NCI-H2029 (cell line): ENCODE results near the gene MMP15.
"Not testable (repeated sequence)": the region's sequence is repeated elsewhere in the genome, so short reads cannot be mapped to it uniquely, and the experiment has no call there.

Source experiments
- DNase-seq: peaks from one replicate; lab custom pipeline; 2025; lab: John Stamatoyannopoulos, UW

Gene MMP15

DNA sequence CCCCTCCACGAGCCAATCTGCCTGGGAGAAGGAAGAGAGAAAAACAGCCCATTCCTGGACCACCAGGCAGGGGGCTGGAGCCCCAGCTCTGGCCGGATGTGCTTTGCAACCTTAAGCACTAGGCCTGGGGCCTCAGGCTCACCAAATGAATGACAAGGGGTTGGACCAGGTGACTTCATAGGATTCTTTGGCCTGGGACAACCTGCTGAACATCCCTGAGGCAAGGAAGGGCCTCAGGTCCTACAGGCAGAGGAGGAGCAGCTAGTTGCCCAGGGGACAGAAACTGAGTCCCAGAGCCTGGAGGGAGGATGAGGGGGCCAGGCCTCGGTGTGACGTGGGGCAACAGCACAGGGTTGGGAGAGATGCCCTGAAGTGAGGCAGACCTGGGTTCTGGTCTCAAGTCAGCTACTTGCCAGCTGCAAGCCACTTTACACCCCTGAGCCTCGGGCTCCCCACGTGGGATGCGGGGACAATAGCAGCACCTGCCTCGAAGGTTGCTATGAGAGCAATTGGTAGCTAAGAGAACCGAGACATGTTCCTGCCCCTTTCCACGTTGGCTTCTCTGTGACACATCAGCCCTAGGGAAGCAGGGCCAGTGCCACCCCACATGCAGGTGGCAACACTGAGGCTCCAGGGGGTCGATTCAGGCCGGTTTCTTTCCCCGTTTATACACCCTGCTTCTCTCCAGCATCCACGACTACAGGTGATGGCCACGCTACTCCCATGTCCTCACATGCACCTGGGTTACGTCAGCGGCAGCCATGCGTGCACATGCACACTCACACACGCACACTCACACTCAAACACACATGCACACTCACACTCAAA, 61.0 kb downstream of the MMP15 start:
- no peak for DNase-seq

DNA sequence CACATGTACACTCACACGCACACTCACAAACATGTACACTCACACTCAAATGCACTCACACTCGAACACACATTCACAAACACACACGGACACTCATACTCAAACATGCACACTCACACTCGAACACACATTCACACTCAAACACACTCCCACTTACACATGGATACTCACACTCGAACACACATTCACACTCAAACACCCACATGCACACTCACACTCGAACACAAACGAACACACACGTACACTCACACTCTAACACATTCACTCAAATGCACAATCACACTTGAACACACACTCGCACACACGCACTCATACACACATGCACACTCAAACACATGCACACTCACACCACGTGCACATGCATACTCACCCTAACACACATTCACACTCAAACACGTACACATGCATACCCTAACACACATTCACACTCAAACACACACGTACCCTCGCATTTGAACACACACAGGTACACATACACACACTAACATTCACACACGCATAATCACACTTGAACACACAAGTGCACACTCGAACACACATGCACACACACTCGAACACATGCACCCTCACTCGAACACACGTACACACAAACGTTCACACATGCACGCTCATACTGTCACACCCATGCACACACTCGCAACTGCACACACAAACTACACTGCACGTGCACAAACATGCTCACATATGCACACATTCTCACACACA, 61.8 kb downstream of the MMP15 start:
- no peak for DNase-seq

DNA sequence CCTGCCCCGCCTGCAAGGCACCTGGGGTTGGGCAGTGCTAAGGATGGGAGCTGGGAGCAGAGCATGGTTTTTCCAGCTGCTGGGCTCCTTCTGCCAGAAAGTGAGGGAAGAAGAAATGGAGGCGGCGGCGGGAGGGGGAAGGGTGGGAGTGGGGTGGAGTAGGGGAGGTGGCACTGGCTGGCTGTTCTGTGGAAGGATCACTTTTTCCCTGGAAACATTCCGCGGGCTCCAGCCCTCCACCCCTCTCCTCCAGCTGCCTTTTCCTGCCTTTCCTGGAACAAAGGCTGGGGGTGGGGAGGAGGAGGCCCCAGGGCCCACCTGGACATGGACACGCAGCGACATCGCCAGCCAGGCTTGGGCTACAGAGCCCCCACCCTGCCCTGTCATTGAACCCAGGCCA, 62.5 kb downstream of the MMP15 start:
- no peak for DNase-seq

DNA sequence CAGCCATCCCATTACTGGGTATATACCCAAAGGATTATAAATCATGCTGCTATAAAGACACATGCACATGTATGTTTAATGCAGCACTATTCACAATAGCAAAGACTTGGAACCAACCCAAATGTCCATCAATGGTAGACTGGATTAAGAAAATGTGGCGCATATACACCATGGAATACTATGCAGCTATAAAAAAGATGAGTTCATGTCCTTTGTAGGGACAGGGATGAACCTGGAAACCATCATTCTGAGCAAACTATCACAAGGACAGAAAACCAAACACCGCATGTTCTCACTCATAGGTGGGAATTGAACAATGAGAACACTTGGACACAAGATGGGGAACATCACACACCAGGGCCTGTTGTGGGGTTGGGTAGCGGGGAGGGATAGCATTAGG, 64.8 kb downstream of the MMP15 start:
- not testable (repeated sequence) for DNase-seq

DNA sequence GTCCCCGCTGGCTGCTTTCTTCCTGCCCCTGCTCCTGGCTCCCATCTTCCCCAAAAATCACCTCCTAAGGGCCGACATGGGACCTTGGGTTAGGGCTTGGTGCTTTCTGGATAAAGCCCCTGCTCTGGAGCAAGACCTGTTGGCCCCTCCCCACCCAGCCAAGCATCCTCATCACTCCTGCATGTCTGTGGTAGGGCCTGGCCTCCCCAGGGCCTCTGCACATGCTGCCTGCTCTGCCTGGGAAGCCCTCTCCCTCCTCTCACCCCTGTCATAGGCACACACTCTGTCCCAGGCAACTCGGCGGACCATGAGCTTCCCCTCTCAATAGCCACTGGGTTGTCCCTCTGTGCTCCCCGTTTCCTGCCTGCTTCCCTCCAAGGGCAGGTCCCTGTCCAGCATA, 68.5 kb downstream of the MMP15 start:
- no peak for DNase-seq

DNA sequence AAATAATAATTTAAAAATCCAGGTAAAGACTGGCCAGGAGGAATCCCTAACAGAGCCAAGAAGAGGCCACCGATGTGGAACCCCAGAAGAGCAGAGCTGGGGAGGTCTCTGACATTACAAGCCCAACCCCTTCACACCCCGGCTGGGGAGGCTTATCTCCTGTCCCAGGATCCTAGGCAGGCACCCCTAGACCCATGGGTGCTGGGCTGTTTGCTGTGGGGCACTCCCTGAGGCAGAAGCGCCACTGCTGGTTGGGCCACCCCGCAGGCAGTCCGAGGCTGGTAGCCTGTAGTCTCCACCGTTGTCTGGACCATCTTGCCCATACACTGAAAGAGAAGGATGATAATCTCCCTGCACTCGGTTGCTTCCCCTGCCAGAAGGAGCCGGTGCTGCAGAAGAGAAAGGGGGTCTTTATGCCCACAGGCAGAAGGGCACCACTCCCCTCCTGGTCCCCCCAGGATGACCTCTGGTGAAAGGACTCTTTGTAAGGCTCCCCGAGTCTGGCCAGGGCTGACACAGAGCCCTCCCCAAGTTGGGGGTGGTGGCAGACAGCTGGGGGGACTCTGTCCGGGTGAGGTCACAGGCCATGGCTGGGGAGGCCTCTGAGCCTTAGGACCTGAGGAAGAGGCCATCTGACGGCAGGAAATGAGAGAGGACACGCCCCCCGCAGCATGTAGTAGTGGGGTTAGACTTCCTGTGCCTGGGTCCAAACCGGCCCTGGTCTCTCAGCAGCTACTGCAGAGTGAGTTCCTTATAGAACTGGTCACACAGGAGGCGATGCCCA, 69.4 kb downstream of the MMP15 start:
- DNase-seq = no peak

DNA sequence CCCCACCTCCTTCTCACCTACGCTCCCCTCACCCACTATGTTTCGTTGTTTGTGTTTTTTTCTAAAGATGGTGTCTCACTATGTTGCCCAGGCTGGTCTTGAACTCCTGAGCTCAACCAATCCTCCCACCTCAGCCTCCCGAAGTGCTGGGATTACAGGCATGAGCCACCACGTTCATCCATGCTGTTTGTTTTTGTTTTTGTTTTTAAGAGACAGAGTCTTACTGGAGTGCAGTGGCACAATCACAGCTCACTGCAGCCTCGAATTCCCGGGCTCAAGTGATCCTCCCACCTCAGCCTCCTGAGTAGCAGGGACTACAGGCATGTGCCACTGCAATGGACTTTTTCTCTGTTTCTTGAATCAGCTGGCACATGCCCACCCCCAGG, 70.0 kb downstream of the MMP15 start:
- DNase-seq = not testable (repeated sequence)

DNA sequence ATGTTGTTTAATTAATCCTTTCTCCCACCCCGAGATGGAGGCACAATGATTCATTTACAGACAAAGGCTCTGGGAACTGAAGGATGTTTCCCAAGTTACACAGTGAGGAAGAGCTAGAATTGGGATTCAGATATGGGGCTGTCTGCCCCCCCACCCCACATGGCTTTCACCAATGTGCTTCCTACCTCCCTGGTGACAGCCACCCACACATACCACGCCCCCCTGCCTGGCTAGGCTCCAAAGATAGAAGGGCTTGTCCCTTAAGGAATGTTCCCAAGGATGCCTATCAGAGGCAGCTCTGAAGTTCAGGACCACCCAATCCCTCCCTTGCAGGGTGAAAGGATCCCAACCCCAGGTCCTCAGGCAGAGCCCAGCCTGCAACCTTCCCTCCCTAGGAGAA, 70.7 kb downstream of the MMP15 start:
- DNase-seq = no peak
